Measurements from ENCODE around the gene ARHGAP32. TPM values are rescaled to one million over a fixed set of nuclear protein-coding genes. Genes with fewer than 3 reads are reported as not detected.

The ARHGAP32 gene
- total and polyA plus RNA-seq, 2 donors from 2014 or later: 2.1 to 30.8 TPM

DNA sequence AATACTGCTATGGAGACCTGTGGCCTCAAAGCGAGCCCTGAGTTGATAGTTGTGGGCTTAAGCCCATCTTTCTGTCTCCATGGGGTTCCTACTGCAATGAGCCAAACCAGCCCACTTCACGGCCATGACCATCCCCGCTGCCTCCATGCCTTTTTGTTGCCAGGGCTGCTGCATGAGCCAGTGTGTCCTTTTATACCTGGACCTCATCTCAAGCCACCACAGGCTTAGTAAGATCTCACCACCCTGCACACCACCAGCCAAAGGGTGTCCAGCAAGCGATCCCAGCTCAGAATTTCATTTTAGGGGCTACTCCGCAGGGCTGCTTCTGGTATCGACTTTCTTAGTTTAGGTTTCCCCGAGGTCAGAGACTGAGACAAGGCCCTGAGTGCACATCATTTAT lies 257.8 kb downstream of the ARHGAP32 start:
- DNase-seq (no peak), FAIRE-seq (no peak)
- H3K4me3 ChIP-seq (ENCODE audit: low read length in 3 of 3): no peak overlapping the region

DNA sequence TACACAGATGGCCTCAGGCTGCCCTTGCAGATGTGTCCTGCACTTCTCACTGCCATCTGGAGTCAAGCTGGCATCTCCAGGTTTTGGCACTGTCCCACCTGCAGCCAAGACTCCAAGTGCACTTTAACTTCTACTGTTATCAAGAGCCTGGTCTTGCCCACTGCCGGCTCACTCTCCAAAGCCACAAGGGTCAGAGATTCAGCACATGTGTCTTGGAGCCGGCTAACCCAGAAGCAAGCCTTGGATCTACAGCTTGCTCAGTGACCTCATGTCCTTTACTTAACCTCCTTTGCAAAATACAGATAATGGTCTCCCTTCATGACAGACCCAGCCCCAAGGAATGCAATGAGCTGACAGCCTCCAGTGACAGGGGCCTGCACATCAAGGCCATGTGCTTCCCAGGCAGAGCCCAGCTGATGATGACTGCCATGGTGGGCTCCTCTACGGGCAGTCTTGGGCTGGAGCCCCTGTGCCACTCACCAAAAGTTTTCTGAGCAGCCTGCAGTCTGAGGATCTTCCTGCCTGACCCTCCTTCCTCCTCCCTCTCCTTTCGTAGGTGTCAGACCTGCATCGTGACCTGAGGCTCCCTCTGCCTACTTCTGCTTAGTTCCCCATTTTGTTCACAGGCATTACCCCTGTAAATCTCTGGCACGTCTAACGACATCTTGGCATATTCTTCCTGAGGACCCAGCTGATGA lies 258.5 kb downstream of the ARHGAP32 start:
- Histone ChIP-seq H3K27me3 (ENCODE audit: control insufficient read depth, insufficient read depth, low read length) (no peaks in the 10 kb centered on the region), H3K27ac (ENCODE audit: low read depth in 2 of 2, low read length in 2 of 2) (no peak overlapping the region), H3K4me3 (ENCODE audit: low read length in 3 of 3) (no peak overlapping the region), H3K9ac (ENCODE audit: low read length in 3 of 3) (no peak overlapping the region), H3K4me1 (ENCODE audit: control insufficient read depth in 2 of 3, insufficient read depth in 2 of 3, low read depth in 1 of 3, low read length in 3 of 3) (peaks cover 0 to 13% (median 0%) of the 10 kb centered on the region in 3 donors), H3K9me3 (ENCODE audit: control insufficient read depth in 2 of 3, insufficient read depth in 1 of 3, low read length in 3 of 3) (no peaks in the 10 kb centered on the region), H3K36me3 (ENCODE audit: control insufficient read depth in 2 of 3, insufficient read depth in 3 of 3, low read length in 3 of 3) (no peaks in the 10 kb centered on the region)
- intact Hi-C loops (cut with DNase I): no loop called here
- TF ChIP-seq CTCF (IDR thresholded peaks at IDR 0.05; ENCODE audit: borderline replicate concordance, extremely low read depth, insufficient read depth): no peak
- DNase-seq: no peak
- no peak for FAIRE-seq

More for the DNA sequence above, 257.8 kb downstream of the ARHGAP32 start:
- TF ChIP-seq CTCF (IDR thresholded peaks at IDR 0.05; ENCODE audit: borderline replicate concordance, extremely low read depth, insufficient read depth): no peak
- no peaks in the 10 kb centered on the region for H3K36me3 ChIP-seq (ENCODE audit: control insufficient read depth in 2 of 3, insufficient read depth in 3 of 3, low read length in 3 of 3)
- H3K27me3 ChIP-seq (ENCODE audit: control insufficient read depth, insufficient read depth, low read length): no peaks in the 10 kb centered on the region
- no peaks in the 10 kb centered on the region for H3K9me3 ChIP-seq (ENCODE audit: control insufficient read depth in 2 of 3, insufficient read depth in 1 of 3, low read length in 3 of 3)
- H3K4me1 ChIP-seq (ENCODE audit: control insufficient read depth in 2 of 3, insufficient read depth in 2 of 3, low read depth in 1 of 3, low read length in 3 of 3): peaks cover 0 to 13% (median 0%) of the 10 kb centered on the region in 3 donors
- no peak overlapping the region for H3K9ac ChIP-seq (ENCODE audit: low read length in 3 of 3)
- intact Hi-C loops (cut with DNase I): no loop called here
- H3K27ac ChIP-seq (ENCODE audit: low read depth in 2 of 2, low read length in 2 of 2): no peak overlapping the region

- FAIRE-seq: no peak
These were observed 260.5 kb downstream of the ARHGAP32 start for GRCh38 chr11:128931668-128932067.

More at GRCh38 chr11:128931668-128932067, 260.5 kb downstream of the ARHGAP32 start:
- Histone ChIP-seq H3K9ac (ENCODE audit: low read length in 3 of 3) (no peak overlapping the region), H3K36me3 (ENCODE audit: control insufficient read depth in 2 of 3, insufficient read depth in 3 of 3, low read length in 3 of 3) (no peaks in the 10 kb centered on the region), H3K27ac (ENCODE audit: low read depth in 2 of 2, low read length in 2 of 2) (no peak overlapping the region), H3K9me3 (ENCODE audit: control insufficient read depth in 2 of 3, insufficient read depth in 1 of 3, low read length in 3 of 3) (no peaks in the 10 kb centered on the region), H3K4me1 (ENCODE audit: control insufficient read depth in 2 of 3, insufficient read depth in 2 of 3, low read depth in 1 of 3, low read length in 3 of 3) (peaks cover 0 to 4% (median 0%) of the 10 kb centered on the region in 3 donors), H3K27me3 (ENCODE audit: control insufficient read depth, insufficient read depth, low read length) (no peaks in the 10 kb centered on the region), H3K4me3 (ENCODE audit: low read length in 3 of 3) (no peak overlapping the region)
- TF ChIP-seq CTCF (IDR thresholded peaks at IDR 0.05; ENCODE audit: borderline replicate concordance, extremely low read depth, insufficient read depth): no peak
- intact Hi-C loops (cut with DNase I): no loop called here
- no peak for DNase-seq
